ENCODE data around the gene ACER3. TPM values are rescaled to one million over a fixed set of nuclear protein-coding genes. Genes with fewer than 3 reads are reported as not detected.

Gene ACER3
- total RNA-seq, 4 donors from 2014 or later = 1.1 to 3.4 (median 2.6) TPM

DNA sequence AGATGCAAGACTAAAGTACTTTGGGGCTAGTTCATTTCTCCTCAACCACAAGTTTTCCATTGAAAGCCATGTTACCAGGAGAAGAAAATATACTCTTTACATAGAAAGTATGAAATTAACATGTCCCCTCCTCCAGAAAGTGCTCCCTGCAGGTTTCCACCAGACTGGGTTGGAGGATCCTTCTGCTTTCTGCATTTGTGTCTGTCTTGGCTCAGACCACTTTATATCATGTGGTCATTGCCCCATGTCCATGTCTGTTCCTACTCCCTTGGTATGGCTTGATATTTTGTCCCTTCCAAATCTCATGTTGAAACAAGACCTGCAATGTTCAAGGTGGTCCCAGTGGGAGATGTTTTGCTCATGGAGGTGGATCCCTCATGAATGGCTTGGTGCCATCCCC, 28.4 kb upstream of the ACER3 start:
- ATAC-seq (no peak), DNase-seq (no peak)
- in situ Hi-C loops (cut with MboI; ENCODE audit: low sequenced_read_pairs in 4 of 4) = no loop called here
- H3K9me3 ChIP-seq = no peaks in the 10 kb centered on the region
- H3K4me1 ChIP-seq = no peaks in the 10 kb centered on the region
- intact Hi-C loops (cut with DNase I; ENCODE audit: low total_unique reads) = no loop called here
- H3K4me3 ChIP-seq = no peak overlapping the region
- H3K27me3 ChIP-seq = no peaks in the 10 kb centered on the region
- no peak overlapping the region for H3K27ac ChIP-seq
- no peaks in the 10 kb centered on the region for H3K36me3 ChIP-seq
- TF ChIP-seq, protein P1, sequence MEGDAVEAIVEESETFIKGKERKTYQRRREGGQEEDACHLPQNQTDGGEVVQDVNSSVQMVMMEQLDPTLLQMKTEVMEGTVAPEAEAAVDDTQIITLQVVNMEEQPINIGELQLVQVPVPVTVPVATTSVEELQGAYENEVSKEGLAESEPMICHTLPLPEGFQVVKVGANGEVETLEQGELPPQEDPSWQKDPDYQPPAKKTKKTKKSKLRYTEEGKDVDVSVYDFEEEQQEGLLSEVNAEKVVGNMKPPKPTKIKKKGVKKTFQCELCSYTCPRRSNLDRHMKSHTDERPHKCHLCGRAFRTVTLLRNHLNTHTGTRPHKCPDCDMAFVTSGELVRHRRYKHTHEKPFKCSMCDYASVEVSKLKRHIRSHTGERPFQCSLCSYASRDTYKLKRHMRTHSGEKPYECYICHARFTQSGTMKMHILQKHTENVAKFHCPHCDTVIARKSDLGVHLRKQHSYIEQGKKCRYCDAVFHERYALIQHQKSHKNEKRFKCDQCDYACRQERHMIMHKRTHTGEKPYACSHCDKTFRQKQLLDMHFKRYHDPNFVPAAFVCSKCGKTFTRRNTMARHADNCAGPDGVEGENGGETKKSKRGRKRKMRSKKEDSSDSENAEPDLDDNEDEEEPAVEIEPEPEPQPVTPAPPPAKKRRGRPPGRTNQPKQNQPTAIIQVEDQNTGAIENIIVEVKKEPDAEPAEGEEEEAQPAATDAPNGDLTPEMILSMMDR (IDR thresholded peaks at IDR 0.05 in 4 of 5, conservative IDR thresholded peaks at IDR 0.05 in 1 of 5) = no peak
- no peak for TF ChIP-seq POLR2A (IDR thresholded peaks at IDR 0.05)

DNA sequence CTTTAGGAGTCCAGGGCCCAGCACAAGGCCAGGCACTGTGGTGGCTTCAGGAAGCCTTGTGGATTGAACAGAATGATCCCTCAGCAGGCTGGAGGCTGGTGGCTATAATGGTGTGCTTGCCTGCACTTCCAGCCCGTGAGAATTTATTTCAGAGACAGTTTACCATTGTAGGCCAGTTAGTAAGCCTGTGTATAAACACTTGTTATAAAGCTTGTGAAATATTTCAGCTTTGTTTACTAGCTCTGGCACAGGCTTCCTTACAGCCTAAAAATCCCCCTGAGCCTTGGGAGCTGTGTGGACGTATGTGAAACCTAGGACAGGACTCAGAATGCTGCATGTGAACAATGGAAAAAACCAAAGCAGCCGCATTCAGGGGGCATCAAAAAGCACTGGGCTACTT, 26.6 kb upstream of the ACER3 start:
- ATAC-seq (no peak), DNase-seq (no peak)
- intact Hi-C loops (cut with DNase I; ENCODE audit: low total_unique reads) (no loop called here), in situ Hi-C loops (cut with MboI; ENCODE audit: low sequenced_read_pairs in 4 of 4) (no loop called here)
- no peaks in the 10 kb centered on the region for H3K27me3 ChIP-seq
- no peak overlapping the region for H3K27ac ChIP-seq
- TF ChIP-seq POLR2A (IDR thresholded peaks at IDR 0.05) = no peak
- TF ChIP-seq, protein P1 (IDR thresholded peaks at IDR 0.05 in 4 of 5, conservative IDR thresholded peaks at IDR 0.05 in 1 of 5) = no peak
- no peaks in the 10 kb centered on the region for H3K36me3 ChIP-seq
- H3K4me1 ChIP-seq = peaks cover 0 to 6% of the 10 kb centered on the region in 2 donors
- no peak overlapping the region for H3K4me3 ChIP-seq
- no peaks in the 10 kb centered on the region for H3K9me3 ChIP-seq

DNA sequence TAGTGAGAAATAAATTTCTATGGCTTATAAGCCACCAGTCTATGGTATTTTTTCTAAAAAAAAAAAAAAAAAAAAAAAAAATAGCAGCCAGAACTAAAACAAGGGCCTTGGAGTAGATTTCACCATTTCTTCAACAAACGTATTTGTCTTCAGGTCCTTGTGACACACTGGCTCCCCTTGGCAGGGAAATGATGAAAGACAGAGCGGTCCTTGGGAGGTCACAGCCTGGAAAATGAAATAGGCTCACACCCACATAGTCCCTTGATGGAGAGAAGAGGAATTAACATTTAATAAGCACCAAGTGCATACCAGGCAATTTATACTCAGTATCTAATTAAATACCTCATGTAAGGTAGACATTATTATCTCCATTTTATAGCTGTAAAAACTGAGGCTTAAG, 25.7 kb upstream of the ACER3 start:
- intact Hi-C loops (cut with DNase I; ENCODE audit: low total_unique reads) = no loop called here
- Histone ChIP-seq H3K4me1 (peaks cover 0 to 6% of the 10 kb centered on the region in 2 donors), H3K9me3 (no peaks in the 10 kb centered on the region), H3K4me3 (no peak overlapping the region), H3K36me3 (no peaks in the 10 kb centered on the region), H3K27ac (no peak overlapping the region), H3K27me3 (peaks cover 0 to 2% (median 0%) of the 10 kb centered on the region in 3 donors)
- TF ChIP-seq, protein P1 (IDR thresholded peaks at IDR 0.05 in 4 of 5, conservative IDR thresholded peaks at IDR 0.05 in 1 of 5) = no peak
- in situ Hi-C loops (cut with MboI; ENCODE audit: low sequenced_read_pairs in 4 of 4) = no loop called here
- ATAC-seq = no peak
- no peak for DNase-seq

DNA sequence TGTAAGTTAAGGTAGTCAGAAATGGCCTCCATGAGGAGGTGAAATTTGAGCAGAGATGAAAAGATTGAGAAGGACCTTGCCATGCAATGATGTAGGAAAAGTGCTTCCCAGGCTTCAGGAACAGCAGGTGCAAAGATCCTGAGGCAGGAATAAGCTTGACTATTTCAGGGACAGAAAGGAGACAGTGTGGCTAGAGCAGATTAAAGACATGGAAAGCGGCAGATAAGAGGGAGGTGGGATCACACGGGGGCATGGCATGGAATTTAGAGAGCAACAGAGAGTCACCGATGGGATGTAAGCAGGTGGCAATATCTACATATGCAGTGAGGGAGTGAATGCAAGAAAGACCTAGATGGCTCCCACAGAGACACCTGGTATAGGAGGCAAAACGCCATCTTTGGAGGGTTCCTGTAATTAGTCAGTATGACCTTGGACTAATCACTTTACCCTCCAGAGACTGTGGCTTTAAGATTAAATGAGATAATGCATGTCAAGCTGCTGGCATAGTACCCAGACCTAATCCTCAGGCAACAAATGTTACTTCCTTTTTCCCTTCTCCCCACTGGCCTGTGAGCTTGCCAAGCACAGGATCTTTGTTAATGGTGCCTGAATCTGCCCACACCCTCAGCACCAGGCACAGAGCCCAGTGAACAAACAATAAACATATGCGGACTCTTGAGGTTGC, 24.6 kb upstream of the ACER3 start:
- Histone ChIP-seq H3K27ac (peak overlapping the region in 3 of 4 donors; percentile 47 to 50 (median 47)), H3K27me3 (peaks cover 0 to 4% (median 0%) of the 10 kb centered on the region in 3 donors), H3K36me3 (no peaks in the 10 kb centered on the region), H3K4me1 (peaks cover 0 to 6% of the 10 kb centered on the region in 2 donors), H3K4me3 (no peak overlapping the region), H3K9me3 (no peaks in the 10 kb centered on the region)
- ATAC-seq (peak; percentile 64 to 70), DNase-seq (no peak)
- intact Hi-C loops (cut with DNase I; ENCODE audit: low total_unique reads) (no loop called here), in situ Hi-C loops (cut with MboI; ENCODE audit: low sequenced_read_pairs in 4 of 4) (no loop called here)
- TF ChIP-seq, protein P1 (IDR thresholded peaks at IDR 0.05 in 4 of 5, conservative IDR thresholded peaks at IDR 0.05 in 1 of 5) = no peak
- no peak for TF ChIP-seq POLR2A (IDR thresholded peaks at IDR 0.05)
